Activated CD8-positive, alpha-beta memory T cell treated with anti-CD3 and anti-CD28 coated beads for 1 hour (primary cell): Measurements from ENCODE around the gene SH3GL1.
"Not testable (repeated sequence)": the region's sequence is repeated elsewhere in the genome, so short reads cannot be mapped to it uniquely, and the experiment has no call there.

Experiments used
- DNase-seq, 2 donors: peaks; one replicate each; pipeline ENCODE4 v3.0.0-alpha.2; 2020; ENCODE audit warnings: low read depth in 1 of 2; ENCODE audit errors: extremely low read depth in 1 of 2

Gene SH3GL1

GRCh38 chr19:4345342-4346019 lies 54.9 kb downstream of the SH3GL1 start:
- DNase-seq = no peak

GRCh38 chr19:4343370-4344307 lies 56.7 kb downstream of the SH3GL1 start, which contains the start of gene MPND:
Gene MPND, plus strand, starts transcription at chr19:4343562. Its CDS starts 32 bp downstream, at chr19:4343594.
- DNase-seq = peak; percentile 61 to 92

- DNase-seq = peak; percentile 71 to 78
Observed at GRCh38 chr19:4342615-4343369, 57.6 kb downstream of the SH3GL1 start.

GRCh38 chr19:4342314-4342614 lies 58.1 kb downstream of the SH3GL1 start:
- no peak for DNase-seq

GRCh38 chr19:4338441-4339355 lies 61.6 kb downstream of the SH3GL1 start, which contains the start of gene STAP2:
Gene STAP2, minus strand, starts transcription at chr19:4338827. Its CDS starts 74 bp downstream, at chr19:4338753.
- no peak for DNase-seq

- DNase-seq = no peak
Observed at GRCh38 chr19:4337906-4338440, 62.4 kb downstream of the SH3GL1 start.

- DNase-seq = no peak
Observed at GRCh38 chr19:4334929-4335570, 65.3 kb downstream of the SH3GL1 start.

- DNase-seq = no peak
Observed at GRCh38 chr19:4329858-4330257, 70.5 kb downstream of the SH3GL1 start.

- DNase-seq = not testable (repeated sequence)
Observed at GRCh38 chr19:4328991-4329681, 71.2 kb downstream of the SH3GL1 start.

GRCh38 chr19:4328243-4328990 lies 71.9 kb downstream of the SH3GL1 start:
- peak; percentile 92 to 98 for DNase-seq

GRCh38 chr19:4327877-4328242 lies 72.5 kb downstream of the SH3GL1 start:
- no peak for DNase-seq

GRCh38 chr19:4327252-4327876 lies 73.0 kb downstream of the SH3GL1 start:
- peak; percentile 35 to 46 for DNase-seq

- DNase-seq = no peak
Observed at GRCh38 chr19:4326837-4327251, 73.5 kb downstream of the SH3GL1 start.

- DNase-seq = no peak
Observed at GRCh38 chr19:4326215-4326836, 74.0 kb downstream of the SH3GL1 start.

GRCh38 chr19:4324228-4324627 lies 76.1 kb downstream of the SH3GL1 start:
- no peak for DNase-seq

GRCh38 chr19:4323692-4324091 lies 76.7 kb downstream of the SH3GL1 start:
- no peak for DNase-seq

- DNase-seq = no peak
Observed at GRCh38 chr19:4322942-4323665, 77.2 kb downstream of the SH3GL1 start.
